Activated T-helper 2 cell treated with anti-CD3 and anti-CD28 coated beads, Interferon-gamma antibody, Interleukin-2, Interleukin-4, amounts not matched to agents 10 μg/mL and 5 μg/mL and 100 μg/mL, durations not matched to agents 14 hours and 24 hours and 36 hours (primary cell): Measurements from ENCODE around the gene CRACR2A. TPM values are rescaled to one million over a fixed set of nuclear protein-coding genes. Genes with fewer than 3 reads are reported as not detected.

Experiments
- DNase-seq: peaks from one replicate; pipeline ENCODE4 v3.0.0; 2021; ENCODE audit warnings: low spot score
- H3K27ac Mint-ChIP-seq: one replicate; pipeline ENCODE4 v1.8.0; 2021; ENCODE audit warnings: mixed read lengths
- H3K27me3 Mint-ChIP-seq: one replicate; pipeline ENCODE4 v1.8.0; 2021; ENCODE audit warnings: low read depth, mixed read lengths
- H3K36me3 Mint-ChIP-seq: one replicate; pipeline ENCODE4 v1.8.0; 2021; ENCODE audit warnings: low read depth, mixed read lengths
- H3K4me1 Mint-ChIP-seq: one replicate; pipeline ENCODE4 v1.8.0; 2021; ENCODE audit warnings: low read depth, mixed read lengths
- H3K4me3 Mint-ChIP-seq: one replicate; pipeline ENCODE4 v1.8.0; 2021; ENCODE audit warnings: low read depth, mild to moderate bottlenecking, moderate library complexity, mixed read lengths
- H3K9me3 Mint-ChIP-seq: one replicate; pipeline ENCODE4 v1.8.0; 2021; ENCODE audit warnings: mixed read lengths
- intact Hi-C: fragments of 100-400 bp; cut with micrococcal nuclease; formaldehyde crosslinking; loops from one replicate; pipeline ENCODE4 v1.15.1; 2023
- total RNA-seq: library from RNA; stranded (reverse); gene quantifications from 2 replicates; pipeline ENCODE4 v1.2.3, GENCODE V29; 2022

Gene CRACR2A
- total RNA-seq, 1 donor from 2014 or later = 24.6 TPM

DNA sequence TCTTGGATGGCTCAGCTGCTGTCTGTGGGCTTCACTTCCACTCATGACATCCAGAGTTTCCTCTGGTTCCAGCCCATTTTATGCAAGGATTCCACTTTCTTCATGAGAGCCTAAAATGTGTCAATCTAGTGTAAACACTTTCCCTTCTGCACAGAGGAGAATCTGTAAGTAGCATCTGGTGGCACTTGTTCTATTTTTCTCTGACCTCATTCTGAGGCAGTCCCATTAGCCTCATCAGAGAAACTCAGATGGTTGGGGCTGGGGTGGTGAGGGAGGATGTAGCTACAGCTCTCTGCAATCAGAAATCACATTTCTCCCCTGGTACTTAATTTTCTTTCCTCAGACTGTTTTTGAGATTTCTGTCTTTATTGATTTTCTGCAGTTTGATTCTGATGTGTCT is 180.3 kb downstream of the CRACR2A start:
- no peak for DNase-seq
- H3K36me3 Mint-ChIP-seq = no peaks in the 10 kb centered on the region
- H3K4me3 Mint-ChIP-seq = no peak overlapping the region
- H3K9me3 Mint-ChIP-seq = no peaks in the 10 kb centered on the region
- H3K27me3 Mint-ChIP-seq = peaks cover 19% of the 10 kb centered on the region
- no peak overlapping the region for H3K27ac Mint-ChIP-seq
- H3K4me1 Mint-ChIP-seq = no peaks in the 10 kb centered on the region
- intact Hi-C loops = no loop called here

DNA sequence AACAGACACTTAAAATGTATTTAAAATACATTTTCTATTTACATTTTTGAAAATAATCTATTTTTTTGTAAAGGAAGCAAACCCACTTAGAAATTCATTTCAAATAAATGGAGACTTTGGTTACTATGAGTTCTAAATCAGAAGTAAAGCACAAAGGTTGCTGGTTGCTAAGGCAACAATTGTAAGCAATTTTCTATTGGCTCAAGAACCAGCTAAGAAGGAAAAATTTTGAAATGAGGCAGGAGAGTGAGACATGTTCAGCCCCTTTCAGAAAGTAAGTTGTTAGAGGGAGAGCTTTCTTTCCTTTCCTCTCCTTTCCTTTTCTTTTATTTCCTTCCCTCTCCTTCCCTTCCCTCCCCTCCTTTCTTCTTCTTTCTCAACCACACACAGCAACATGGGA is 181.2 kb downstream of the CRACR2A start:
- Mint-ChIP-seq H3K27ac (no peak overlapping the region), H3K27me3 (peaks cover 19% of the 10 kb centered on the region), H3K4me1 (peaks cover 2% of the 10 kb centered on the region), H3K4me3 (no peak overlapping the region), H3K36me3 (no peaks in the 10 kb centered on the region), H3K9me3 (no peaks in the 10 kb centered on the region)
- no peak for DNase-seq
- intact Hi-C loops = no loop called here

DNA sequence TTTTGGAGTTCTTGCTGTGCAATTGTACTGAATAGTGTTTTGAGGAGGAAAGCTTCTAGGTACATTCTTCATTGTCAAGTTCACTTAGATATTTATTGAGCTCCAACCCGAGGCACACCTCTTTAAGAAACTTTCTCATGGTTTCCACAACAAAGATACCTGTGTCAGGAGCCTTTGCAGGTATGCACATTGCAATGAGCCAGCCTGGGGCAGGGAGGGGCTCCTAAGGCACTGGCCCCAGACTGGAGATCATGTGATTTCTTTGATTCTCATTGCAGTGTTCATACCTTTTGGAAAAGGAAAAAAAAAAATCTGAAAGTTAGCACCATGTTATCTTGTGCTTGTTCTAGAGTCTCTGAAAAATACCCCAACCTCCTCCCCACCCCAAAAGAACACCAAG is 181.6 kb downstream of the CRACR2A start:
- Mint-ChIP-seq H3K4me1 (peaks cover 4% of the 10 kb centered on the region), H3K9me3 (no peaks in the 10 kb centered on the region), H3K27ac (no peak overlapping the region), H3K27me3 (peaks cover 19% of the 10 kb centered on the region), H3K36me3 (no peaks in the 10 kb centered on the region), H3K4me3 (no peak overlapping the region)
- intact Hi-C loops = no loop called here
- no peak for DNase-seq

DNA sequence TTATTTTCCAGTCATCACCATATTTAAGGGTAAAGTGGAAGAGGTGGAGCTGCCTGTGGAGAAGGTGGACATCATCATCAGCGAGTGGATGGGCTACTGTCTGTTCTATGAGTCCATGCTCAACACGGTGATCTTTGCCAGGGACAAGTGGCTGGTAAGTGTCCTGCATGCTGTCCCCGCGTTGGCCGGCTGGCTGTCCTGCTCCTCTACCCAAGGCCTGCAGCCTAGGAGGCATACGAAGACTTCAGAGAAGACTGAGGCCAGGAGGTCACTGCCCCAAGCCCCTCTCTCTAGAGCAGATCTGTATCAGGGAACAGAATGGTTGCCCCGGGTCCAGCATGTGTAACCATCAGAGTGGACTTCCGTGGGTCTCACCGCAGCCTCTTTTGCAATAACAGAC is 184.2 kb downstream of the CRACR2A start:
- Mint-ChIP-seq H3K27me3 (peaks cover 22% of the 10 kb centered on the region), H3K4me3 (no peak overlapping the region), H3K36me3 (no peaks in the 10 kb centered on the region), H3K4me1 (peaks cover 5% of the 10 kb centered on the region), H3K27ac (no peak overlapping the region), H3K9me3 (no peaks in the 10 kb centered on the region)
- no peak for DNase-seq
- intact Hi-C loops = no loop called here

DNA sequence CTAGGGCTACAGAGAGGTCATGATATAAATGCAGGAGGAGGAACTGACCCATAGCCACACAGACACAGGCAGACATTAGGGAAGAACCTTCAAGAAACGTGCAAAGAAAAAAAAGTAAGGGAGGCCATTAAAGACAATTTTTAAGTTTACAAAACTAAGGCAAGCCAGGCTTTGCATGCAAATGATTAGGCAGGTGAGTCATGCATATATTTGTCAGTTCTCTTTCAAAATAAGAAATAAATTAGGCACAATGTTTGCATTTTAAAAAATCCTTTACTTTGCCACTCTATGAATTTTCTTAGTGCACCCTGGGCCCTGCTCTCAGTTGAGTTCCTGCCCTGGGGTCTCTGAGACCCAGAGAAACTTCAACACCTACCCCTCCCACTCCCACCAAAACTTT is 186.9 kb downstream of the CRACR2A start:
- H3K36me3 Mint-ChIP-seq = no peaks in the 10 kb centered on the region
- no peak for DNase-seq
- H3K27me3 Mint-ChIP-seq = peaks cover 10% of the 10 kb centered on the region
- no peak overlapping the region for H3K27ac Mint-ChIP-seq
- intact Hi-C loops = no loop called here
- no peak overlapping the region for H3K4me3 Mint-ChIP-seq
- H3K9me3 Mint-ChIP-seq = no peaks in the 10 kb centered on the region
- peaks cover 5% of the 10 kb centered on the region for H3K4me1 Mint-ChIP-seq

Other genes starting within 250 kb of the CRACR2A start
- 15.3 and 16.0 TPM in 2 replicates for gene PARP11, start 120.3 kb upstream of the CRACR2A start, total RNA-seq